ENCODE results near the gene KLHL29.

Gene KLHL29

DNA sequence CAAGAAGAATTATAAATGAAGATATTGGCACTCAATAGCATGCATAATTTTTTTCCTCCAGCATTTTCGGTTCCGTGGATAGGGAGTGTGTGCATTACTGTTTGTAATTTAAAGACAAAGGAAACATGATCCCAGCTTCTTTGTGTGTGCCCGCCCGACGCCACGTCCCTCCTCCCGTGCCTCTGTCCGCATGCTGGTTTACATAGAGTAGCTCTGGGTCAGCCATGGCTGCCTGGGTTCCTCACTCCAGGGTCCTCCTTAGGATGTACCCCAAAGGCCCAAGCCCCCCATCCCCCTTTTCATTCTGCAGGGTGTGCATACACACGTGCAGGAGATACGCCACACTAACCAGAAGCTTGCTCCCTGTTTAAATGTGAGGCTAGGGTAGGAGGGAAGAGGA, 214.7 kb downstream of the KLHL29 start:
- no peak for DNase-seq

DNA sequence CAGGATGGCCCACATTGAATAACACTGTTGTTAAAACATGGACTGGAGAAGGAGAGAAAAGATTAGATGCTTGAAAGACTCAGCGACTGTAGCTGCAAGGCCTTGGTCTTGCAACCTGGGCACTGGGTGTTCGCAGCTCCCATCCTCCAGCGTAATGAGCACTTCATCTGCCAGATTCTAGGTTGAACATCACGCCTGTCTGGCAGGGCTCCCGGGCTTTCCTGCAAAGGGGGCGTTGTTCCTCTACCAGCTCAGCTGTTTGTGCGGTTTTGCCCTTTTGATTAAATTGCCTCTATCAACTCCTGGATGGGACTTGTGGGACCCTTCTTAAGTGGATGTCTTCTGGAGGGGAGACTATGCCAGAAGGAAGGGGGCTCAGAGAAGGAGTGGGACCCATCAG, 215.4 kb downstream of the KLHL29 start:
- DNase-seq: no peak

DNA sequence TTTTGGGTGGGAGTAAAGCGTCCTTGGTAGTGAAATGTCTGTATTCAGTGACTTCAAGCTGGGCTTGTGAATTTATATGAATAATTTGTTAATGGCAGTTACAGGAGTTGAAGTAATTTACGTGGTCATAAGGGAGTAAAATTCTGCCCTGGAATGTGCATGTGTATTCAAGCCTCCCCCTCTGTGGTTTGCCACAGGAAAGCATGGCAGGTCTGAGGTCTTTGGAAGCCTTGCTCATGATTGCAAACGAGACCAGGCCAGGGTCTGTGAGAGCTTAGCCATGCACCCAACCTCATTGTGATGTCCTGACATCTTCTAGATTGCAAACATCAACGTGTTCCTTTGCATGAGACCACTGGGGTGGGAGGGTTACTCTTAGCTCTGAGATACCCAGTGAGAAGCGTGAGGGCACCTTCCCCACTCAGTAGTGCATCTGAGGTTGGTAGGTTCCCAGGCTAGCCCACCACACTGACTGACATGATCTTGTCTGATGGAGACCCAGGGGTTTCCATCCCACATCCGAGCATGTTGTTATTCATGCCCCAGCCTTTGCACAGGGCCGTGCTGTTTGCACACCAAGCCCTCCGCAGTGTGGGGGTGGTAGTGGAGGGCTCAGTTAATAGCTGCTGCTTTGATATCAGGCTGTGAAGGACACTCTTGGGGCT, 216.5 kb downstream of the KLHL29 start:
- no peak for DNase-seq

DNA sequence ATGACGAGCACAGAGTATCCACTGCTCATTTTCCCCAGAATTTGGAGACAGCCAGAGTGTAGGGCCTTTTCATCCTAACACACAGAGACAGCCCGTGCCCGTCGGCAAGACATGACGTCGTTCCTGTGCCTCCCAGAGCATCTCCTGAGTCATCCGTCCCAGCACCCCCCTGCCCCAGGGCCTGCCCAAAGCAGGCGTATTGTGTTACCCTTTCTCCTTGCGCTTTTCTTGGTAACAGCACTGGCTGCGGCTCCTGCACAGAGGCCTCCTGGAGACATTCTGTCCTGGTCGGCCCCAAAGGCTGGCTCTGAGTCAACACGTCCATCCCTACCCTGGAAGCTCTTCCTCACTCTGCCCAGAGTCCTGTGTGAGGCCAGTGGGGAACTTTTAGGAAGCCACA, 217.1 kb downstream of the KLHL29 start:
- DNase-seq: peak; percentile 67

DNA sequence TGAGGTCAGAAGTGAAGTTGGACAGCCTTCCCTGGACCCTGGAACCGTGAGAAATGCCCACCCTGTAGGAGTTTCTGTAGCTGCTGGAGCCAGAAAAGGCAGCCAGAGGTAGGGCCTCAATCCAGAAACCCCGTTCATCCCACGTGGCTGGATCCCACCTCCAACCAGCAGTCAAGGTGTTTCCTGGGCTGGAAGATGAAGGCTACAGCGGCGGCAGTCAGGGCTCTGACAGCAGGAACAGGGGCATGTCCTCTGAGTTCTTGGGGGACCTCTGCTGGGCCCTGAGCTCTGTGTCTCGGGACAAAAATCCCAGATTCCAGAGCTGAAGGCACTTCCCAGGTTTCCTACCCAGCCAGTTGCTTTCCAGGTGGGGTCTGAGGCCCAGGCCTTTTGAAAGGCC, 218.2 kb downstream of the KLHL29 start:
- DNase-seq: peak; percentile 12

DNA sequence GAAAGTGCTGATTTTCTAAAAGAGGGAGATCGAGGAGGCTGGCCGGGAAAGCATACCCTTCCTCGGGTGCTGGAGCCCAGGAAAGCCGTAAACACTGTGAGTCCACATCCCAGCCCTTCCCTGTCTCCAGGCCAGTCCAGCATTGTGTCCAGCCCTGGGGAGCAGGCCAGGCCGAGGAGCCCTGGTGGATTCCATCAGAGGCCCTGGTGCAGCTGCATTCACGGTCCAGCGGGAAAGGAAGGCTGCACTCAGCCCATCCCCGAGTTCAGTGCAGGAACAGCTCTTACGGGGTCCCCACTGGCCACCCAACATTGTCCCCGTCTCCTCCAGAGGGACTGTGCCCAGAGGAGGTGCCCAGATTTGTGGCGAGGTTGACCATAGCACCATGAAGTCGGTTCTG, 218.6 kb downstream of the KLHL29 start:
- peak; percentile 22 for DNase-seq

DNA sequence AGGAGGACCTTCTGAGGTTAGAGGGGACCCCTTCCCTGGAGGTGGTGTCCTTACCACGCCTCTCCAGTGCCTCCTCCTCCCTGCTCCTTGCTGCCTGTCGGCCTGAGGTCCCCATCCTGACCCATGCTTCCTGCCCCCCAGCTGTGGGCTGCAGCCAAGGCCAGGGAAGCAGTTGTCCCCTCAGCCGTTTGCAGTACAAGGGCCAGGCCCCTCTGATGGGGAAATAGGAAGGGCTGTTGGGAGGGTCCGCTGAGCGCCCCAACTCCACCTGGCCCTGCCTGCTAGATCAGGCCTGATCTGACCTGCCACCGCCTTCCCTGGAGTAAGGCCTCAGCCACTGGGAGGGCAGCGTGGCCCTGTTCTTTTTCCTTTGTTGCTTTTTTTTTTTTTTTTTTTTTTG, 219.8 kb downstream of the KLHL29 start:
- peak; percentile 9 for DNase-seq

DNA sequence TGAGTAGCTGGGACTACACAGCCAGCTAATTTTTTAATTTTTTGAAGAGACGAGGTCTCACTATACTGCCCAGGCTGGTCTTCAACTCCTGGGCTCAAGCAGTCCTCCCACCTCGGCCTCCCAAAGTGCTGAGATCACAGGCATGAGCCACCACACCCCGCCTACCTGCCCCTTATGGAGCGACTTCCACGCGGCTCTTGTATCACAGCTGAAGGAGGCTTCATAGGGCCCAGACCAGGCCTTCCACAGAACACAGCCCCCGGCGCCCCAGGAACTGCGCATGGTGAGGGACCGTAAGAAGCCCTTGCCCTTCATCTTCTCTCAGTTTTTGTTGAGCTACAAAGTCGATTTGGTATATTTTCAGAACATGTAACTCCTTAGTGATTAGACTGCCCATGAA, 220.3 kb downstream of the KLHL29 start:
- peak; percentile 1 for DNase-seq

DNA sequence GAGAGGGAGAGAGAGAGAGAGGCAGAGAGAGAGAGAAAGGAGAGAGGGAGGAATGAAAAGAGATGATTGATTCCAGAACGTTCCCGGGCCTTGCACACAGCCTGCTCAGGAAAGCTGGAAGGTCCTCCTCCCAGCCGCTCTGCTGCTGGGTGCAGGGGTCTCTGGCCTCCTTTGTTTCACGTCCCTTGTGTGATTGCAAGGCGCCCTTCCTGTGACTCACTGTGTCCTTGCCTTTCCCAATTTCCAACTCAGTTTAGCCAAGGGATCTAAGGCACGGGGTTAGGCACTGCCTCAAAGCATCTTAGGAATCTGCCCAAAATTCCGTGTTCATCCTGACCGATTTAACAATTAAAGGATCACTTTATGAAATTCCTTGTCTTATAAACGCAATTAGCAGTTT, 221.2 kb downstream of the KLHL29 start:
- DNase-seq: peak; percentile 4

DNA sequence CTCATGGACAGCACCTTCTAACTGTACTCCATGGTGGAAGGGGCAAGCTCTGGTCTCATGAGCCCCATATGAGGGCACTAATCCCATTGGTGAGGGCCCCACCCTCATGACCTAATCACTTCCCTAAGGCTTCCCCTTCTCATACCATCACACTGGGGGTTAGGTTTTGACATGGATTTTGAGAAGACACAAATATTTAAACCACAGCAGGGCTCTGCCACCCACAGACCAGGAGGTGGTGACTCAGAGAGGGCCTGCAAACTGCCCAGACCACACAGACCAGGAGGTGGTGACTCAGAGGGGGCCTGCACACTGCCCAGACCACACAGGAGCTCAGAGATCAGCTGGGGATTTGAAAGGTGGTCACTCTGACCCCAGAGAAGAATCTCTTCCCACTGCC, 222.0 kb downstream of the KLHL29 start:
- peak; percentile 3 for DNase-seq

DNA sequence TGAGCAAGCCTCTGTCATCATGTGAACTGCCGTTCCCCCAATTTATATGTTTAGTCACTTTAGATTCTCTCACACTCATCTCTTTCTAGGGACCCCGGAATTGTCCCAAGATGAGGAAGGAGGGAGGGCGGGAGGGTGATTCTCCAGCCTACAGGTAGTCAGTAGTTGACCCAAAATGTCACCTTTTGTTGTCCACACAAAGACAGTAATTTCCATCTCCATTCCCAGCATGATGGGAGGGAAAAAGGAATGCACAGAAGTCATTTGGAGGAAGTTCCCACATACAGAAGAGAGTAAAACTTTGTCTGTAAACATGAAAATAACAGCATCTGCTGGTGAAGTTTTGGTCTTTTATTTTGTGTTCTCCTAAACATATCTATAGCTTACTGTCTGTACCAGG, 222.9 kb downstream of the KLHL29 start:
- peak; percentile 2 for DNase-seq

DNA sequence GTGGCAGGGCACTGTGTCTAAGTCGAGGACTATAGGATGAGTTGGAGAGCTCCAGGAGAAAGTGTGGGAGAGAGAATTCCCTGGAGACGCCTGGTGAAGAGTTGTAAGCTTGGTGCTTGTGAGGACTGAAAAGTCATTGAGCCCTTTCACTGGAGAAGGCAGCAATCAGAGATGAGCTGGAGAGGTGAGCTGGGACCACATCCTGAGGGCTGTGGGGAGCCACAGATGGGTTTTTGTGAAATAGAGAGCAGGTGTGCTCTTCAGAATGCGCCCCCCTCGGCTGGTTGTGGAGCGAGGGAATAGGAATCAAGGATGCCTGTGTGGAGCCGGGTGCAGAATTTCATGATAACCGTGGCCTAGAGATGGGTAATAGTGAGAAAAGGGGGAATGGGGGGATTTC, 224.3 kb downstream of the KLHL29 start:
- DNase-seq: peak; percentile 10

DNA sequence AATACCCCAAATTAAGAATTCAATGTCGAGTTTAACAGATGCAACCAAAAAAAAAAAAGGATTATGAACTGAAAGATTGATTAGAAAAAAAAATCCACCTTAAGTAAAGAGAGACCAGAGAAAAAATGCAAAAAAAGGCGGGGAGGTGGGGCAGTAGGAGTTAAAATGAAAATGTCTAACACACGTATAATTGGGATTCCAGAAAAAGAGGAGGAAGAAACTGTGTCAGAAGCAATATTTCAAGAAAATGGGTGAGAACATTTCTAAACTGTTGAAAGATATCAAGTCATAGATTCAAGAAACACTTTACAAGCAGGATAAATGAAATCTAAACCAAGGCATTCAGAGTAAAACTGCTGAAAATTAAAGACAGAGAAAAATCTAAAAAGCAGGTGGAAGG, 226.9 kb downstream of the KLHL29 start:
- DNase-seq: no peak

DNA sequence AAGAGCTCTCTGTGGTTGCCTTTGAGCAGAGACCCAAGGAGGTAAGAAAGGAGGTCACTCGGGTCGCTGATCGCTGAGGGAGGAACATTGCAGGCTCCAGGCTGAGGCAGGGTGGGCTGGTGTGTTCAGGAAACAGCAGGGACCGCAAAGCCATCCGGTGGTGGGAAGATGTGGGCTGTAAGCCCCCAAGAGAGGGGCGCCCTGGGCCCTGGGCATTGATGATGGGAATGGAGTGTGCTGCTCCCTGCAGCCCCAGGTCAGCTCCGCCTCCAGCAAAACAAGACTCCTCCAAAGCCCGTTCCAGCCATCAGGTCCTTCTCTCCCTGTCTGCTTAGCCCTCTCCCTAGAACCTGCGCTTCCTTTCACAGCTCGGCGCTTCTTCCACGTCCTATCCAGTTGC, 229.7 kb downstream of the KLHL29 start:
- DNase-seq: peak; percentile 7

DNA sequence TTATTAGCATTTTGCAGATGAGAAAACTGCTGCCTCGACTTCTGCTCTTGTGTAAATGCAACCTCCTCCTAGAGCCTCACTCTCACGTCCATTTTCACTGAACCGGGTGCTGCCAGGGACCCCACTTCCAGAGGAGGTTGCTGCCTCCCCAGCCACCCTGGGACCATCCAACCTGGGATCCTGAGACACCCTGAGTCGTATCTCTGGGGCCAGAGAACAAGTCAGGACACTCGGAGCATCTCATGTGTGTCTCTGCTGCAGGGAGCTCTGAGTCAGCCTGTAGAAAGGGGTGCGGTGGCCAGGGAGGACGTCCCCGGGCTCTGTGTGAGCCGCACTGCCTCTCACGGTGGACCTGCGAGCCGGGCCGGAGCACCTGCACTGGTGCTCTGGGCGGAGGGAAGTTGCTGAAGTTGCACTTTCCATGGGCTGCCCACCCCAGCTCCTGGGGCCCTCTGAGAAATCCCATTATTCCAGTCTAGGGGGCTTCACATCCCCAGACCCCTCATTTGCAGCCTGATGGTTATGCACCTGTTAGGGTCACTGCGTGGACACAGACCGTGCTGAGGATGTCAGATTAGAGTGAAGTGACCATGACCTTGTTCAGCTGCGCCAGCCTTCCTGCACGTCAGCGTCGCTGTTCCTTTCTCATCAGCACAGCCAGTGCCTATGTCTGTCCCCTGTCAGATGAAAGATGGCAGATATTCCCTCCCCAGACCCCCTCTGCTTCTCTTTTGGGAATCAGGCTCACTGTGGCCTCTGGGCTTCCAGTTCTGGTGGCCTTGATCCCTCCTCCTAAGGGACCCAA, 230.4 kb downstream of the KLHL29 start:
- peak; percentile 8 for DNase-seq

DNA sequence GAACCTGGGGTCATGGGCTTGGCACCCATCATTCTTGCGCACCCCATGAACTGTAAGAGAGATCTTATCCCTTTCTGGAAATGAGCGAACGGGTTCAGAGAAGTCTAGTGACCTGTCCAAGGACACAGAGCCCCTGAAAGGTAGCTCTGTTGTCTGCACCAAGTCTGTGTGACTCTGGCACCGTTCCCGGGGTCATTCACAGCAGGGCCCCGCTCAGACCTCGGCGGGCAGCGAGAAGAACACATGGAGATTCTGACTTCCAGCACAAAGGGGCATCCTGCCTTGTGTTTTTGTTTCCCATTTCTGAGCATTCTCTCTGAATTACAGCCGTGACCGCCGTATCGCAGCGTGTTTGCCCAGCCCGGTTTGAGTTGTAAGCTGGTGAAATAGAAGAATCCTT, 231.7 kb downstream of the KLHL29 start:
- peak; percentile 37 for DNase-seq

DNA sequence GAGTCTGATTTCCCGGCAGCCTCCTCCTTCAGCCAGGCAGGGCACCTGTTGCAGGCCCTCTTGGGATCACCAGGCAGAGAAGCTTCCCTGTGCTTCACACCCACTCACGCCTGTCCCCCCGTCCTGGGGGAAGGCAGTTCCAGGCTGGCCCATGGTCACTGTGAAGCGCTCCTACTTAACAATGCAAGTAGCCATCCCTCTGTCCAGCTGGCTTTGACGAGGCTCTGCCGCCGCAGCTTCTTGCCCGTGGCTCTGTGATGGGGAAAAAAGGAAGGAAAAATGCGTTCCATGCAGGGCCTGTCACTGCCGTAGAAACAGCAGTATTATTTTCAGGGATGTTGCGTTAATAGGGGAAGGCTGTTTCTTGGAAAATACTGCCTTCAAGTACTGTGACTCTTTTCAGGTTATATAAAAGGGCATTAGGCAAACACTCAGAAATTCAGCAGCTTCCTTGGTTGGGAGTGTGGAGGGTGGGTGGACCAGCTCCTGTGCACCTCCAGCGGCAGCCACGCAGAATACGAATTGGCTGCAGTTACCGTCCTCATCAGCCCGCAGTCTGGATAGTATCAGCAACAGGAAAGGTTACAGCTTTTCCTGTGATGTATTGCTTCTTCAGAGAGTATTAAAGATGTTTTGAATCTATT, 232.3 kb downstream of the KLHL29 start:
- DNase-seq: peak; percentile 85

DNA sequence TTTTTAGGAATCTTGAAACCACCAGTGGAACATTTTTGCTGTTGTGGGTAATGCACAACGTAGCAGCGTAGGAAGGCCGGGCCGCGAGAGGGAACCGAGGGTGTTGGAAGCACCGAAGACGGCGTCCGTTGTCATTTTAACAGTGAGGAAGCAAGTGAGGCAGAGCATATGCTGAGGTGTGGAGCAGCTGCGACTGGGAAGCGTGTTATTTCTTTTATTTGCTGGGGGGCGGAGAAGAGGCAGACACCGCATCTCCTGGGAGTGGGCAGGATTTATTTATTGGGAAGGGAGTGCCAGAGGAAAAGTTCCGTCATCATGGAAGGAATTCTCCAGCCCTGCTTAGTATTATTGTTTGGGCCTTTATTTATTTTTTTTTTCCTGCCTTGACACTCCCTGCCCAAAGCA, 232.8 kb downstream of the KLHL29 start:
- peak; percentile 79 for DNase-seq

DNA sequence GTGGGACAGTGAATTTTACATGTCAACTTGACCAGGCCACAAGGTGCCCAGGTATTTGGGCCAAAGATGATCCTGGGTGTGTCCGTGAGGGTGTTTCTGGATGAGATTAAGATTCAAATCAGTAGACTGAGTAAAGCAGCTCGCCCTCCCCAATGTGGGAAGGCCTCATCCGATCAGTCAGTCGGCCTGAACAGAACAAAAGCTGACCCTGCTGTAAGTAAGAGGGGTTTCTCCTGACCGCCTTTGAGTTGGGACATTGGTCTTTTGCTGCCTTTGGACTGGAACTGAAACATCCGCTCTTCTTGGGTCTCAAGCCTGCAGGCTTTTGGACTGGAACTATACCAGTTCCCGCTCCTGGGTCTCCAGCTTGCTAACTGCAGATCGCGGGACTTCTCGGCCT, 233.3 kb downstream of the KLHL29 start:
- DNase-seq: peak; percentile 27

DNA sequence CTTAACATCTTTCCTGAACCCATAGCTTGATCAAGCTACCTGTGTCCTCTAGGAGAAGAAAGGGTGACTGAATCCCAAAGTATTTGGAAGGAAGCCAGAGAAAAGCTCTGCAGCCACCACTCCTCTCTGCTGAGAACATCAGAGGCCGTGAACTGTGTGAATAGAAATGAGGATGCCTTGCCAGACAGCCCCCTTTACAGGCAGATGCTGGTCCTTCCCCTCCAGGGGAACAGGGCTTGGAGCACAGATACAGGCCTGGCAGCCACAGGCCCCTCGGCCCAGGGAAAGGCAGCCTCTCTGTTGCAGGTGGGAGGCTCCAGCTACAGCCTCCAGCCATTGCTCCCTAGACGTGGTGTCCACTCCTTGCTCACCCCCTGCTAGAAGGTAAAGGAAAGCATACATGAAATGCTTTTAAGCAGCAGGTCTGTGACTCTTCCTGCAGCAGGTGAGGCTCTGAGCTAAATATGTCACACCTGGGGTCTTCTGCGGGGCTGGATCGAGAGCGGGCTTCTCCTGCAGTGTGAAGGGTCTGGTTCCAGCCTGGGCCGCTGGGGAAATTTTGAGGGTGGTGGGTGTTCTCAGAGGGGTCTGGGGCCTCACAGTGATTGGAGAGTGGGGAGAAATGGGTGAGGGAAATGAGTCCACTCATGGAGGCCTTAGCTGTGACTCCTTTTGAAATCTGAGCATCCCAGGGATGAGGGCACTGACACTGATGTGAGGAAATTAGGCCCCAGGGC, 234.0 kb downstream of the KLHL29 start:
- peak; percentile 39 for DNase-seq

DNA sequence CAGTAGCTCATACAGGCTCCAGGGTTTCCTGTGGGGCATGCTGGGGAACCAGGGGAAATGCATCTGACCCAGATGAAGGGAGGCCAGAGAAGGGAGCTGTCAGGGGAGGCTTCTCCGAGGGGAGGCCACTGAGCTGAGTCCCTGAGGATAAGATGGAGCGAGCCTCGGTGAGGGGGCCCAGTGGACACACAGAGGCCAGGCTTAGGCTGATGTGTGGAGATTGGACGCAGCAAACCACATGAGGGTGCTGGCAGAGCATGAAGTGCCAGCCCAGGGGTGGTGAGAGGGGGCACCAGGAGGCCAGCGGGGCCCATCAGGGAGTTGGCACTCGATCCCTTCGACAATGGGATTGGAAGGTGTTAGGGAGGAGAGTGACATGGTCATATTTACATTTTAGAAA, 235.0 kb downstream of the KLHL29 start:
- peak; percentile 16 for DNase-seq

DNA sequence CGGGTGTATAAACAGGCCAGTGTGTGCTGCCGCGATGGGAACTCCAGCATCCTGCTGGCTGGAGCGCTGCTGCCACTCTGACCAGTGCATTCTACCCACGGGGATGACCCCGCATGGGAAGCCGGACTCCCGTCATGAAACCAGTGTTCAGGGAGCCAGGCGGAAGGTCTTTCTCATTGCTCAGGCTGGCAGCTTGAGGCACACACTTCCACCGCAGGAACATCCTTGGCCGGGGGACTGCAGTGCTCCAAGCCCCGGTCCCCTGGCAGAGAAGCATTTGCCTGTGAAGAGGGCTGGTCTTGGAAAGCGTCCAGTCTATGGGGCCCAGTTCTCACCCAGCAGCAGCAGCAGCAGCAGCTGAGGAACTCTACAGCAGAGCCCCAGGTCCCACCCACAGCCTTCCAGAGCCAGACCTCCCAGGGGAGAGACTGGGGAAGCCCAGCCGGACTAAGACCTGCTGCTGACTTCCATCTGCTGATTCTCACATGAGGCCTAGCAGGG, 235.9 kb downstream of the KLHL29 start:
- DNase-seq: peak; percentile 65

DNA sequence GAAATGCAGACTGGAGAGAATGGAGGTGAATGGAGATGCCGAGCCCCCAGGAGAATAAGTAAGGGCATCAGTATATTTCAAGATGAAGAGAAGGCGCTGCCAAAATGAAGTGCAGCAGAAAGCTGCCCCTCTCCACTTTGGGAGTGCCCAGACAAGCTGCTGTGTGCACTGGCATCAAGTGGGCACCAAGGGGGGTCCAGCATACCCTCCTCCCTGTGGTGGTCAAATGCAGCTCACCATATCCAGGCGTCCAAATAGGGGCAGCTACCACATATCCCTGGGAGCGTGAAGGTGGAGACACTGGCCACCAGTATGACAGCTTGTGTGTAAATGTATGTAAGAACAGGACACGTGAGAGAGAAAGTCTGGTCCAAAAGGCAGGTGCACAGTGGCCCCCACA, 236.6 kb downstream of the KLHL29 start:
- no peak for DNase-seq
